Astrocyte of the cerebellum (primary cell): ENCODE results near the gene HDAC5.

Experiments used
- DNase-seq: peaks from one replicate; pipeline ENCODE4 v3.0.0-alpha.2; 2011; ENCODE audit warnings: low read depth
- H3K4me3 ChIP-seq: 2 replicates; pipeline ENCODE4 v1.5.1; 2011; ENCODE audit warnings: mild to moderate bottlenecking, low read depth, low read length, moderate library complexity
- CTCF ChIP-seq: IDR thresholded peaks from 2 replicates; pipeline ENCODE4 v1.5.1; 2012; ENCODE audit warnings: low read length, low read depth, moderate library complexity, mild to moderate bottlenecking; ENCODE audit errors: missing control alignments
- in situ Hi-C: cut with HindIII; loops from 2 replicates; pipeline ENCODE4 v1.10.0; 2017; ENCODE audit warnings: low sequenced_read_pairs

The HDAC5 gene

DNA sequence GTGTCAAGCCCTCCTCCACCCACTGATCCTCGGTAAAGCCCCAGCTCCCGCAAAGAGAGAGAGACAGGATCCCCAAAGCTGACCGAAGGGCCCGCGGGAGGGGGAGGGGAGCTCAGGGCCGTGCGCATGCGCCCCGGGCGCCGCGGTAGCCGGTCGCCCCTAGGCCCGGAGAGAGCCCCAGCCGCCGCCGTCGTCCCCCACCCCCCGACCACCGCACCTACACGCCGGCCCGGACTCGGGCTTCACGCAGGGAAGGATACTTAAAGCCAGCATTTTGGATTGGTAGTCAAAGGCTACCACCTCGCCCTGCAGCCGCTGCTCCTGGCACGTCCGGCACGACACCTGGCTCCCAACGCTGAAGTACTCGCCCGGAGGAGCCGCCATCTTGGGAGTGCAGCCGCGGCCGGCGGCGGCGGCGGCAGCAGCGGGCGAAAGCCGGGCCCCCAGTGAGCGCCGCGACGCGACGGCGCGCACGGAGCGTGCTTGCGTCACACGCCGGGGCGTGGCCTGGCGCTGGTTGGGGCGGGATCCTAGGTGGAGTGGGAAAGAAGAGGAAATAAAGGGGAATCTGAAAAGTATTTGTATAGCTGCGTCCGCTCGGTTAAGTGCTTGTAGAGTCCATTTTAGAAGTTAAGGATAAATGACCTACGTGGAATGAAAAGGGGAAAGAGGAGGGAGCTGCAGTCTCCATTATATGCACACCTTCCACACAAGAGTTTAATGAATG, 57.1 kb downstream of the HDAC5 start, which contains the start of gene LSM12:
TSS of gene LSM12 (minus strand) at position 468 of the 727 bp plus-strand sequence. CDS start at position 384, 84 bp downstream.
- peak; percentile 74 for DNase-seq
- in situ Hi-C loops, result no loop called here
- peak within 1 kb of the TSS; percentile 90 for H3K4me3 ChIP-seq

DNA sequence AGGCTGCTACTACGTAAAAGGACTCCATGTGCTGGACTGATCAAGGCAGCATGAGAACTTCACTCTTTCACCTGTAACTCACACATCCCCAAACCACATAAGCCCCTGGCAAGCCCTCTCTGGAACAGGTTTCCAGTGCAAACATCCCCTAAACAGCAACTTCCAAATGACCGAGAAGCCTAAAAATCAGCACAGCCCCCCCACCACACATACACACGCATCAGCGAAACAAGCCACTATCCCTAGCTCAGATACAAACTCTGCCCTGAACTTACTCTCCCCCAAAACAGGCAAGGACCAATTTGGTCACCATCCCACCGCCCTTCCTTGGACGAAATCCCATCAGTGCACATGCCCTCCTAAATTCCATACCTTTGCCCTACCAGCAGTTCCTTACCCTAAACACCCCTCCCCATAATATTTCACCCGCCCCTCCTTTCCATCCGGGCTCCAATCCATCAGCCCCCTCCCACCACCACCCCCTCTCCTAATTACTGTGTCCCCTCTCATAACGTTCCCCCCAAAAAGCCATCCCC, 57.7 kb downstream of the HDAC5 start:
- no peak for DNase-seq
- peak overlapping the region; percentile 90 for H3K4me3 ChIP-seq
- no peak for TF ChIP-seq CTCF
- in situ Hi-C loops, result no loop called here

More for the DNA sequence above, 57.1 kb downstream of the HDAC5 start, which contains the start of gene LSM12:
- TF ChIP-seq CTCF, result no peak

DNA sequence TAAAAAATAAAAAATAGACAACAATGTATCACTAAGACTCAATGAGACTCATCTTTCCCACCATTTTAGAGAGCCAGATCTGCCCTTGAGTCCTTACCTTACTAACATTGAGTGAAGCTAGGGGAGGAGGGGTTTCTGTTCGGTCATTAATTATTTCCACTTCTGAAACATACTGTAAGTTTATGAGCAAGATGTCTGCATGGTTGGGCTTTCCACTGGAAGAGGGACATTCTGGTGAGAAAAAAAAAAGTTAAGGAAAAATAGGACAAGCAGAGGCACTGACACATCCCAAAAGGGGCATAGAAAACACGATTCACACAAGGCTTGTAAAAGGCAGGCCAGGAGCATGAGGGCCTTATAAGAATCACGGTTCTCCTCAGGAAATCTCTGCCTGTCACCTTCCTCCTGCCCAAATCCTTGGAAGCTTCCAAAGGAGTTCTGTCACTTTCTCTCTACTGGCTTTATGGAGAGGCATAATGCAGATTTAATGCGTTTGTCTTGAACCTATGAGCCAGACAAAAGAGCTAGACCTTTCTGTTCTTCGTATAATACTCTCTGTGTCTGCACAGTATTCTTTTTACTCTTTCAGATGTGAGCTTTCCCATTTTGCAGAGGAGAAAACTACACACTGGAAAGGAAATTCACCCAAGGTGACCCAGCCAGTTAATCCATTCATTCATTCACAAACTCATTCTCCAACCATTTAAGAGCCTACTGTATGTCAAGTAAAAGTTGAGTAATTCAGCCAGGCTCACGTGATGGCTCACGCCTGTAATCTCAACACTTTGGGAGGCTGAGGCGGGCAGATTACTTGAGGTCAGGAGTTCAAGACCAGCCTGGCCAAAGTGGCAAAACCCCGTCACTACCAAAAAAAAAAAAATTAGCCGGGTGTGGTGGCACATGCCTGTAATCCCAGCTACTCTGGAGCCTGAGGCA, 59.5 kb downstream of the HDAC5 start:
- no peak for TF ChIP-seq CTCF
- no peak overlapping the region for H3K4me3 ChIP-seq
- no peak for DNase-seq
- in situ Hi-C loops, result no loop called here

GRCh38 chr17:44062871-44063270, 60.6 kb downstream of the HDAC5 start:
- in situ Hi-C loops, result no loop called here
- no peak for DNase-seq
- TF ChIP-seq CTCF, result no peak
- no peak overlapping the region for H3K4me3 ChIP-seq

DNA sequence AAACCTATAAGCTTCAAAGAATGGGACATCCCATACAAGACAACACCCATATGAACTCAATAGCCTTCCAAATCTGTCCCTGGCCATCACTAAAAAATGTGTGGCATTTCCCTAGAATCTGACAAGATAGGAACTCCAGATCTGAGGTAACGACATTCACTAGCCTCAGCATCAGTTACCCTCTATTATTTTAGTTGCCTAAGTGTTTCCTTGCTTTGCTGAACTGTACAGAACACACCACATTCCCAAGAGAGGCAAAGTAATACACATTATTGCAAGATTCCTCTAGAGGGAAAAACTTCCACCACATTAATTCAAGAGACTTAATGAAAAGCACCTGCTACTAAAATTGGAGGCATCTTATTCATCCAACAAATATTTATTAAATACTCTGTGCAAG, 62.0 kb downstream of the HDAC5 start:
- TF ChIP-seq CTCF, result no peak
- H3K4me3 ChIP-seq, result no peak overlapping the region
- in situ Hi-C loops, result no loop called here
- no peak for DNase-seq

DNA sequence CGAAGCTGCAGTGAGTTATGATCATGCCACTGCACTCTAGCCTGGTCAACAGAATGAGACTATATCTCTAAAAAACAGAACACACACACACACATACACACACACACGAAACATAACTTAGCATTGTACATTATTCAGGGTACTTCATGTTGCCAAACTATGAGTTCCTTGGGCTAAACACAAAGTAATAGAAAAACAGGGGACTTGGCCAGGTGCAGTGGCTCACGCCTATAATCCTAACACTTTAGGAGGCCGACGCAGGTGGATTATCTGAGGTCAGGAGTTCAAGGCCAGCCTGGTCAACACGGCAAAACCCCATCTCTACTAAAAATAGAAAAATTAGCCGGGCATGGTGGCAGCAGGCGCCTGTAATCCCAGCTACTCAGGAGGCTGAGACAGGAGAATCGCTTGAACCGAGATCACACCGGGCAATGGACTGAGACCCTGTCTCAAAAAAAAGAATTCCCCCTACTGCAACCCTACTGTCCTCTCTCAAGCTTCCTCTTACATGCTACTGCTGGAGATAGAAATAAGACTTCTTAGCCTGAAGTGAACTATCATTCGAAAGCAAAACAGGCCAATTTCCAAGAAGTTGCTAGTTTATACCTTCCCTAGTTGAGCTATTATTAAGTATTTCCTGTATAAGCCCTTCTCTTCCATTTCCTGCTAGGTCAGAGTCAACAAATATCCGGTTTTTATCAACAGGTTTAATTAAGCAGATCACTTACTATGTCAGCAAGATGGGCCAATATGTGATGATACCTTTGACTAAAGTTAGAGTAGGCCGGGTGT, 64.1 kb downstream of the HDAC5 start:
- H3K4me3 ChIP-seq, result no peak overlapping the region
- in situ Hi-C loops, result no loop called here
- no peak for DNase-seq
- TF ChIP-seq CTCF, result no peak
